OCI-LY3 (cell line): Measurements from ENCODE around the gene ABCG1.

Experiments used
- H2AFZ ChIP-seq: fragments of 200-600, 300-600 bp; shearing (Covaris generic); 2 replicates; pipeline ENCODE4 v1.6.0; 2014; ENCODE audit warnings: antibody characterized with exemption, low read depth, low read length
- H3K27ac ChIP-seq: fragments of 200-600, 300-600 bp; sonication (generic); 2 replicates; pipeline ENCODE4 v1.5.1; 2014; ENCODE audit warnings: mild to moderate bottlenecking, low read length, moderate library complexity, mixed read lengths
- H3K27me3 ChIP-seq: fragments of 200-600, 300-600 bp; sonication (generic); 2 replicates; pipeline ENCODE4 v1.6.1; 2014; ENCODE audit warnings: low read depth, low read length, mixed read lengths
- H3K36me3 ChIP-seq: fragments of 200-600, 300-600 bp; sonication (generic); replicated peaks from 2 replicates; pipeline ENCODE3; 2014; ENCODE audit warnings: low read depth, low read length, mixed read lengths
- H3K4me1 ChIP-seq: fragments of 300-600, 200-600 bp; sonication (generic); 2 replicates; pipeline ENCODE4 v1.6.1; 2014; ENCODE audit warnings: low read length, mixed read lengths
- H3K4me2 ChIP-seq: fragments of 200-600, 300-600 bp; sonication (generic); 2 replicates; pipeline ENCODE4 v1.6.1; 2014; ENCODE audit warnings: low read length, mixed read lengths
- H3K4me3 ChIP-seq: fragments of 300-600, 200-600 bp; sonication (generic); 2 replicates; pipeline ENCODE4 v1.5.1; 2014; ENCODE audit warnings: antibody characterized with exemption, mild to moderate bottlenecking, low read length, moderate library complexity
- H3K79me2 ChIP-seq: fragments of 300-600, 200-600 bp; shearing (Covaris generic); 2 replicates; pipeline ENCODE4 v1.6.1; 2014; ENCODE audit warnings: mild to moderate bottlenecking, low read length, mixed read lengths
- H3K9ac ChIP-seq: fragments of 300-600, 200-600 bp; shearing (Covaris generic); 2 replicates; pipeline ENCODE4 v1.6.0; 2014; ENCODE audit warnings: mild to moderate bottlenecking, low read length, moderate library complexity
- H3K9me3 ChIP-seq: fragments of 200-600, 300-600 bp; shearing (Covaris generic); 2 replicates; pipeline ENCODE4 v1.6.1; 2014; ENCODE audit warnings: low read length, mixed read lengths; ENCODE audit not compliant: insufficient read depth
- H4K20me1 ChIP-seq: fragments of 200-600, 300-600 bp; sonication (generic); 2 replicates; pipeline ENCODE4 v1.6.1; 2016; ENCODE audit warnings: low read length, mixed read lengths; ENCODE audit not compliant: insufficient read depth
- CTCF ChIP-seq: fragments of 200-600, 300-600 bp; sonication (generic); IDR thresholded peaks from 2 replicates; pipeline ENCODE4 v1.5.1; 2014; ENCODE audit warnings: antibody characterized with exemption, low read length, low read depth
- EZH2phosphoT487 ChIP-seq: fragments of 200-600 bp; shearing (Covaris generic); IDR thresholded peaks from 2 replicates; pipeline ENCODE4 v1.6.1; 2018; ENCODE audit warnings: antibody characterized with exemption, mixed run types, low read depth

The ABCG1 gene

DNA sequence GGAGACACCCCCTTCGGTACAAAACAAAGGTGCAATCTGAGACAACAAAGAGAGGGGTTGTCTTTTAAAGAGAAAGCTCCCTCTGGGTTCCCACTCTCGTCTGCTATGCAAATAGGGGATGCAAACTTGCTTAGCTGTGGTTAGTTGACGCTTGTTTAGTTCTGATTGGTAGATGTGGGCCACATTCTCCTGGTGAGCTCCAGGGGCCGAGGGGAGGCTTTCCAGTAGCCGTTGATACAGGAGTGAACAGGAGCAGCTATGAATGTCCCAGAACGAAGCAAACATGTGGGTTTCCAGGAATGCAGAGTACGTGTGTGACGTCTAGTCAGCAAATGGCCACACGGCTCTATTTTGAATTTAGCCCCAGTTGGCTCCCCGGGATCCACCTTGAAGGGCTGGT lies 117.1 kb downstream of the ABCG1 start:
- Histone ChIP-seq H4K20me1 (no peaks in the 10 kb centered on the region), H3K9me3 (no peaks in the 10 kb centered on the region), H2AFZ (no peak overlapping the region), H3K4me3 (no peak overlapping the region), H3K27me3 (peaks cover 17% of the 10 kb centered on the region), H3K36me3 (no peaks in the 10 kb centered on the region), H3K79me2 (no peaks in the 10 kb centered on the region), H3K4me2 (peak overlapping the region; percentile 18; the same call in 1 of the 2 replicates), H3K27ac (no peak overlapping the region), H3K9ac (no peak overlapping the region), H3K4me1 (peaks cover 23% of the 10 kb centered on the region)
- TF ChIP-seq EZH2phosphoT487 = no peak
- TF ChIP-seq CTCF = no peak

DNA sequence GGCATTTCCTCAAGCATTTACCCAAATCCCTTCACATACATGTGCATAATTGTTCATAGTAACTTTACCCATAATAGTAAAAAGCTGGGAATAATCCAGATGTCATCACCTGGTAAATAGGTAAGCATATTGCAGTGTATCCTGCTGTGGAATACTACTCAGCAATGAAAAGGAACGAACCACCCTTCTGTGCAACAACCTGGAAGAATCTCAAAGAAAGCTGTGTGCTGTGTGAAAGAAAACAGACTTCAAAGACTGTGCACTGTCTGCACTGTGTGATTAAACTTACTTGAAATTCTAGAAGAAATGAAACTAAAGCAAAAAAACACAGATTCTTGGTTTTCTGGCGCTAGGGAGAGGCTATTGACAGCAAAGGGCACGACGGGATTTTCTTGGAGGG lies 118.3 kb downstream of the ABCG1 start:
- Histone ChIP-seq H4K20me1 (no peaks in the 10 kb centered on the region), H3K4me1 (peaks cover 23% of the 10 kb centered on the region), H3K4me2 (peak overlapping the region; percentile 76), H3K9ac (no peak overlapping the region), H3K9me3 (no peaks in the 10 kb centered on the region), H3K36me3 (no peaks in the 10 kb centered on the region), H2AFZ (no peak overlapping the region), H3K4me3 (no peak overlapping the region), H3K27ac (no peak overlapping the region), H3K79me2 (no peaks in the 10 kb centered on the region), H3K27me3 (peaks cover 17% of the 10 kb centered on the region)
- TF ChIP-seq EZH2phosphoT487 = no peak
- no peak for TF ChIP-seq CTCF

DNA sequence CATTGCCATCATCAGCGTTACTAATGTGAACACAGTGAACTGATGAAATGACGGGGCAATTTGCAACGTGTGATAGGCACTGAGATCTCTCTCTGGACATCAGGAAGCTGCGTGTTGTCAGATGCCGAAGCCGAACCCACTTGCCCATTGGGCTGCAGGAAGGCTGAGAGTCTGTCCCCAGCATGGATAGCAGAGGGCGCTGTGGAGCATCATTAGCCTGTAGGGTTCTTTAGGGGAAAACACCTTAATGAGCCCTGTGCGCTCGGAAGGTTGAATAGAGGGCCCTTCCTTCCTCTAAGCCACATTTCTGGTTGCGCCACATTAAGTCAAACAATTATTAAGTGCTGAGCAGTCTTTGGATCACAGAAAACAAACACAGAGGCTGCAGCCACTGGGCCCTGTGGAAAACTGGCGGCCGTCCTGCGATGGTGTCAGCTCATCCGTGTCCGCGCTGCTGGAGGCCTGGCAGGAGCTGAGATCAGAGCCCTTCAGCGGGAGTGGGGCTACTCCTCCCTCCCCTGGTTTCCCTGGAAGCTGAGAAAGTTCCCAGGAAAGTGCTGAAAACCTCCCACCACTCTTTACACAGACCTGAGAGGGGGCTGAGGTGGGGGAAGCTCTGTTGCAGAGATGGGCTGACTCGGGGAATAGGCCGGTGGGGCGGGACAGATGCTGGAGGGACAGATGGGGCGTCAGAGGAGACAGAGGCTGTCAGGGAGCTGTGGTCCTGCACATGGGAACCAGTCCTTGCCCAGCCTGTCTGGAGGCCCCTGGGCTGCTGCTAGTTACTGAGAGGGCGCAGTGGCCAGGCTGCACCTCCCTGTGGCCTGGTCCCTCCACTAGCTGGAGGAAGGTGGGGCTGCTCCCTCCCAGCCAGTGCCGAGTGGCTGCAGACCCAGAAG lies 119.1 kb downstream of the ABCG1 start:
- Histone ChIP-seq H3K4me3 (peak overlapping the region; percentile 55), H3K27ac (peak overlapping the region; percentile 25; the same call in 1 of the 2 replicates), H3K4me2 (peak overlapping the region; percentile 76), H2AFZ (peak overlapping the region; percentile 82; the same call in 1 of the 2 replicates), H4K20me1 (no peaks in the 10 kb centered on the region), H3K27me3 (peaks cover 17% of the 10 kb centered on the region), H3K9me3 (no peaks in the 10 kb centered on the region), H3K4me1 (peaks cover 23% of the 10 kb centered on the region), H3K36me3 (no peaks in the 10 kb centered on the region), H3K9ac (peak overlapping the region; percentile 44; the same call in 1 of the 2 replicates), H3K79me2 (no peaks in the 10 kb centered on the region)
- TF ChIP-seq EZH2phosphoT487 = no peak
- peak; percentile 68 for TF ChIP-seq CTCF

DNA sequence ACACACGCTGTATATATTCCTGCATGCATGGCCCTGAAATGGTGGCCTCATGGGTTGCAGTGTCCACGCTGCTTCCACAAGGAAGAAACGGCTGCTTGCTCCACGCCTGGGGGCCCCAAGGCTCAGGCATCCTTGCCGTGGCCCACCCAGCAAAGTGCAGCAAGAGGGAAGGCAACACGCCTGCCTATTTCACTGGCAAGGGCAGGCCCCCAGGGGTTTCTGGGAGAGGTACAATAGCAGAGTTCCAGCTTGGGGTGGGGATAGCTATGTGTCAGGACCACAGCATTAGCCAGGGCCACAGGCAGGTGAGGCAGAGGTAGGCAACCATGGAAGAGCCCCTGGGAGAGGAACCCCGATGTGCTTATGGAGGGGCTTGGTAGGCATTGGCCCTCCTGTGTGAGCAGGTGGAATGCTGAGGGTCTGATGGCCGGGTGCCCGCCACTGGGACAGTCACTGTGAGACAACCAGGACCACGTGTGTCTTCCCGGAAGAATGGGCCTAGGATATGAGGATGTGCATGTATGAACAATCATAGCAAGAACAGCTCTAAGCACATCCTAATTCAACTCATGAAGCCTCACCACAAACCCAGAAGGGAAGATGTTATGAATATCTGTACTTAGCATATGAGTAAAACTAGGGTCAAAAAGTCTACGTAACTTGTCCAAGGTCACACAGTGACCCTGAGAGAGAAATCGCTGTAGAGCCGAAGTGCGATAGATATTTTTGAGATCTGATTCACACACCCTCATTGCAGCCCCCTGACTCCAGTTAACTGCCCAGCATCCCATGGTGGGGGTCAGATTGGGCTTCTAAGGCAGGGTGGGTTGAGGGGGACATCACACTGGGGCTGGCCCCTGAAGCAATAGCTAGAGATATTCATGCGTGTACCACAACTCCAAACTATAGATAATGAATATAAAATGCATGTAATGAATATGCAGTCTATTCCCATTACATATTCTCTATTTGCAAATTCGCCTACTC lies 120.1 kb downstream of the ABCG1 start:
- Histone ChIP-seq H3K79me2 (no peaks in the 10 kb centered on the region), H3K27ac (no peak overlapping the region), H2AFZ (no peak overlapping the region), H3K36me3 (no peaks in the 10 kb centered on the region), H3K4me3 (no peak overlapping the region), H3K4me1 (peaks cover 23% of the 10 kb centered on the region), H3K9me3 (no peaks in the 10 kb centered on the region), H3K9ac (no peak overlapping the region), H3K27me3 (peaks cover 17% of the 10 kb centered on the region), H3K4me2 (peak overlapping the region; percentile 20; the same call in 1 of the 2 replicates), H4K20me1 (no peaks in the 10 kb centered on the region)
- no peak for TF ChIP-seq CTCF
- TF ChIP-seq EZH2phosphoT487 = no peak
